Heart right ventricle (tissue), 16 donors: ENCODE data around the gene SRGAP1. TPM values are rescaled to one million over a fixed set of nuclear protein-coding genes. Genes with fewer than 3 reads are reported as not detected.

Experiments
- ATAC-seq, 8 donors: fragments of 200-7000 bp; cut with Tn5 transposase; one replicate each; pipeline ENCODE4 v1.9.1; 2020; ENCODE audit warnings: mild to moderate bottlenecking in 8 of 8, moderate library complexity in 8 of 8, moderate number of reproducible peaks in 1 of 8
- DNase-seq, 2 donors: peaks; one replicate each; pipeline ENCODE4 v3.0.0-alpha.2; 2020
- H3K27ac ChIP-seq, 10 donors: fragments of 200-600 bp; sonication (generic) in 2 of 10; one replicate each; pipeline versions ENCODE4 v1.5.0 to v1.8.0; 2020 to 2022; ENCODE audit warnings: mild to moderate bottlenecking in 3 of 10
- H3K27me3 ChIP-seq, 7 donors: fragments of 200-600 bp; one replicate each; pipeline ENCODE4 v1.8.0; 2021 to 2022; ENCODE audit warnings: mild to moderate bottlenecking in 2 of 7
- H3K36me3 ChIP-seq, 9 donors: fragments of 200-600 bp; sonication (generic) in 1 of 9; one replicate each; pipeline versions ENCODE4 v1.5.0 to v1.8.0; 2020 to 2022; ENCODE audit warnings: mild to moderate bottlenecking in 2 of 9
- H3K4me1 ChIP-seq, 9 donors: fragments of 200-600 bp; sonication (generic) in 1 of 9; one replicate each; pipeline versions ENCODE4 v1.5.0 to v1.8.0; 2020 to 2022; ENCODE audit warnings: mild to moderate bottlenecking in 4 of 9
- H3K4me3 ChIP-seq, 10 donors: fragments of 200-600 bp; sonication (generic) in 2 of 10; one replicate each; pipeline versions ENCODE4 v1.5.0 to v1.8.0; 2020 to 2022; ENCODE audit warnings: mild to moderate bottlenecking in 7 of 10, moderate library complexity in 2 of 10
- H3K9me3 ChIP-seq, 11 donors: fragments of 200-600 bp in 10 of 11; sonication (generic) in 2 of 11; one replicate each; pipeline versions ENCODE4 v1.5.0 to v1.8.0; 2013 to 2022; ENCODE audit warnings: mild to moderate bottlenecking in 2 of 11, control low read depth in 1 of 11, moderate library complexity in 1 of 11
- WGBS, 2 donors: extraction: QIAGEN DNeasy Blood & Tissue Kit; methylation state at CpG; one replicate each; pipeline ENCODE4 v1.1.7; 2013; ENCODE audit warnings: inconsistent platforms in 1 of 2; 5-methylcytosine and 5-hydroxymethylcytosine counted together
- intact Hi-C, 10 donors: fragments of 100-400 bp; cut with DNase I; formaldehyde crosslinking; loops; one replicate each; pipeline versions ENCODE4 v1.11.1 to v1.14.2; 2022
- polyA plus RNA-seq, 2 donors: library from polyadenylated mRNA; stranded (reverse); fragments of 200-250 nt; gene quantifications; one replicate each; pipeline ENCODE4 v1.2.3, GENCODE V29; 2013
- total RNA-seq, 10 donors: library from RNA; stranded (reverse); fragmentation: NEBNext Ultra II Directional in 3 of 10; extraction: Animal tissue kit (Norgen Biotek cat#: 25700) in 3 of 10; gene quantifications; one replicate each; pipeline versions ENCODE4 v1.2.1 to v1.2.4, GENCODE V29; 2021 to 2023
- TF ChIP-seq, protein P1 (sequence below), 9 donors: fragments of 200-600 bp; sonication (generic) in 2 of 9; IDR thresholded peaks; one replicate each; pipeline versions ENCODE4 v1.5.0 to v1.8.0; 2021 to 2022; ENCODE audit warnings: antibody characterized with exemption in 9 of 9, mild to moderate bottlenecking in 5 of 9, moderate library complexity in 1 of 9
- donor health status: Arrhythmogenic right ventricular cardiomyopathy.
- donor health status: ischemic (EF 13 %, LVEDD 7.1; RV severe dilation, severe dysfunction).
- donor health status: healthy with polysubstance abuse.
- donor health status: DM: no; HTN: yes; CAD: no.
- donor health status: DM: no; HTN: no; CAD: no.
- donor health status: ischemic (EF 25% LVEDD 6.9; RV normal size, moderate dysfunction).
- donor health status: ischemic (EF 25% LVEDD 5.7; RV mildly dilated, moderate dysfunction).
- donor health status: healthy.
- donor health status: DM: yes; HTN: yes; CAD: no.
- donor health status: Ischemic cardiomyopathy.
- donor health status: ischemic (EF 35%, LVEDD 5.7; RV mildly dilated, moderate dysfunction).
- donor health status: nonischemic (EF 11% LVEDD 7.7; RV severe dilation, severe dysfunction).
- donor health status: DM: yes; HTN: yes; CAD: no.
- donor health status: PGD.
- donor health status: ischemic (EF 29% LVEDD 5.4; RV normal size, mild dysfunction).
- donor health status: nonischemic (EF 23%, LVEDD 6.1; RV moderate dilation, normal function).

SRGAP1 gene
- total and polyA plus RNA-seq, 12 donors: 1.3 to 6.4 (median 3.6) TPM

GRCh38 chr12:63880742-63881263 lies 36.3 kb downstream of the SRGAP1 start:
- Histone ChIP-seq H3K27me3 (no peaks in the 10 kb centered on the region), H3K4me1 (peaks cover 0 to 11% (median 3%) of the 10 kb centered on the region in 9 donors), H3K9me3 (no peaks in the 10 kb centered on the region), H3K27ac (no peak overlapping the region), H3K36me3 (no peaks in the 10 kb centered on the region), H3K4me3 (no peak overlapping the region)
- TF ChIP-seq, protein P1, sequence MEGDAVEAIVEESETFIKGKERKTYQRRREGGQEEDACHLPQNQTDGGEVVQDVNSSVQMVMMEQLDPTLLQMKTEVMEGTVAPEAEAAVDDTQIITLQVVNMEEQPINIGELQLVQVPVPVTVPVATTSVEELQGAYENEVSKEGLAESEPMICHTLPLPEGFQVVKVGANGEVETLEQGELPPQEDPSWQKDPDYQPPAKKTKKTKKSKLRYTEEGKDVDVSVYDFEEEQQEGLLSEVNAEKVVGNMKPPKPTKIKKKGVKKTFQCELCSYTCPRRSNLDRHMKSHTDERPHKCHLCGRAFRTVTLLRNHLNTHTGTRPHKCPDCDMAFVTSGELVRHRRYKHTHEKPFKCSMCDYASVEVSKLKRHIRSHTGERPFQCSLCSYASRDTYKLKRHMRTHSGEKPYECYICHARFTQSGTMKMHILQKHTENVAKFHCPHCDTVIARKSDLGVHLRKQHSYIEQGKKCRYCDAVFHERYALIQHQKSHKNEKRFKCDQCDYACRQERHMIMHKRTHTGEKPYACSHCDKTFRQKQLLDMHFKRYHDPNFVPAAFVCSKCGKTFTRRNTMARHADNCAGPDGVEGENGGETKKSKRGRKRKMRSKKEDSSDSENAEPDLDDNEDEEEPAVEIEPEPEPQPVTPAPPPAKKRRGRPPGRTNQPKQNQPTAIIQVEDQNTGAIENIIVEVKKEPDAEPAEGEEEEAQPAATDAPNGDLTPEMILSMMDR (IDR thresholded peaks at IDR 0.05): no peak
- peak in 4 of 8 donors; percentile 21 to 59 (median 34) for ATAC-seq
- no peak for DNase-seq
- 47 to 51% methylated on average over 6 of the region's 6 CpGs for WGBS, 2 donors
- intact Hi-C loops: no loop called here

DNA sequence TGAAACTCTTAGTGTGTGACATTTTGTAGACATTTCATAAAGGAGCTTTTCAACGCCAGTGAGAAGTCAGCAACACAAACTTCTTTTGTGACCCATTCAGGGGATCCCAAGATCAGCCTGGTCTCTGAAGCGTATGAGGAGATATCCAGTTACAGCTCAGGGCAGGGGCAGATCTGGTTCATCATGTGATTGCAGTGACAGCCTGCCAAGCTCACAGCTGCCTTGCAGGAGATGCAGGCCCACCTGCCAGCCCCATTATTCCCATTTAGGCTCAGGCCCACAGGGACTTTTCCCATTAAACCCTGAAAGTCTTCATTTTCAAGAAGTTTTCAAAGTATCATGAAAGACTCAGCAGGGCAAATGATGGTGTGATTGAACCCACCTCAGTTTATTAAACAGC lies 38.3 kb downstream of the SRGAP1 start:
- DNase-seq (peak in 1 of 2 donors; percentile 17), ATAC-seq (peak in 5 of 8 donors; percentile 42 to 80 (median 73))
- peaks cover 0 to 11% (median under 1%) of the 10 kb centered on the region in 9 donors for H3K4me1 ChIP-seq
- H3K27me3 ChIP-seq: no peaks in the 10 kb centered on the region
- H3K4me3 ChIP-seq: no peak overlapping the region
- TF ChIP-seq, protein P1 (IDR thresholded peaks at IDR 0.05): no peak
- H3K9me3 ChIP-seq: no peaks in the 10 kb centered on the region
- WGBS, 2 donors: 39 to 46% methylated on average over 2 of the region's 2 CpGs
- intact Hi-C loops: no loop called here
- H3K27ac ChIP-seq: no peak overlapping the region
- H3K36me3 ChIP-seq: no peaks in the 10 kb centered on the region

- WGBS, 2 donors: 97 to 100% methylated on average over 2 of the region's 2 CpGs
- H3K4me3 ChIP-seq: no peak overlapping the region
- peaks cover 0 to 11% (median 0%) of the 10 kb centered on the region in 9 donors for H3K4me1 ChIP-seq
- no peak for DNase-seq
- no peak overlapping the region for H3K27ac ChIP-seq
- no peaks in the 10 kb centered on the region for H3K9me3 ChIP-seq
- intact Hi-C loops: no loop called here
- TF ChIP-seq, protein P1 (IDR thresholded peaks at IDR 0.05): no peak
- H3K36me3 ChIP-seq: no peaks in the 10 kb centered on the region
- no peak for ATAC-seq
- H3K27me3 ChIP-seq: no peaks in the 10 kb centered on the region
Measured at GRCh38 chr12:63885401-63885800, 40.9 kb downstream of the SRGAP1 start.

GRCh38 chr12:63888908-63889635 lies 44.6 kb downstream of the SRGAP1 start:
- no peak overlapping the region for H3K27ac ChIP-seq
- DNase-seq (no peak), ATAC-seq (peak in 5 of 8 donors; percentile 46 to 72 (median 68))
- no peak overlapping the region for H3K4me3 ChIP-seq
- 92 to 94% methylated on average over 8 of the region's 8 CpGs for WGBS, 2 donors
- H3K4me1 ChIP-seq: peaks cover 0 to 7% (median 0%) of the 10 kb centered on the region in 9 donors
- no peaks in the 10 kb centered on the region for H3K9me3 ChIP-seq
- no peaks in the 10 kb centered on the region for H3K27me3 ChIP-seq
- TF ChIP-seq, protein P1 (IDR thresholded peaks at IDR 0.05): no peak
- intact Hi-C loops: no loop called here
- H3K36me3 ChIP-seq: no peaks in the 10 kb centered on the region
